Panc1 (cell line): ENCODE measurements around the gene MACROD2.

Experiments
- TF ChIP-seq, protein P1 (sequence below): fragments of 450-650 bp; IDR thresholded peaks from 2 replicates; pipeline ENCODE4 v1.5.1; 2017; ENCODE audit warnings: mild to moderate bottlenecking
- TF ChIP-seq, protein P2 (sequence below), 2 experiments: IDR thresholded peaks; 2 replicates each; pipeline ENCODE4 v1.6.1; 2011 to 2012; ENCODE audit warnings: low read depth in 2 of 2, control low read depth in 1 of 2, low read length in 1 of 2, mild to moderate bottlenecking in 1 of 2, moderate library complexity in 1 of 2; ENCODE audit not compliant: insufficient read depth in 1 of 2

DNA sequence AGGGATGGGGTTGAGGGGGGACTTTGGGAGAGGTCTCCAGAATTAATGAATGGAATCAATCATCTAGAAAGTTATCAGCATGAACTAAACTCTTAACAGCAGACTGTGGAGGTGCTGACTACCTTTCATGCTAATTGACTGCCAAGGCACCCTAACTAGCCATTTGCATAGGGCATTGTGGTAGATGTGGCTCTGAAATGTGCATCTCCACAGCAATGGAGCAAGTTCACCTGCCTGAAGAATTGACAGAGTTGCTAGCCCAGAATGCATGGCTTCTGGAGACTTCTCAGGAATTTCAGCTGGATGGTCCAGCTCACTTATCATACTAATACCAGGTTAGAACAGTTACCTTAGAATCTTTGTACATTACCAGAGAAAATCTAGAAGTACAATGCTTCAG lies 1832.3 kb downstream of the MACROD2 start:
- TF ChIP-seq, protein P1, sequence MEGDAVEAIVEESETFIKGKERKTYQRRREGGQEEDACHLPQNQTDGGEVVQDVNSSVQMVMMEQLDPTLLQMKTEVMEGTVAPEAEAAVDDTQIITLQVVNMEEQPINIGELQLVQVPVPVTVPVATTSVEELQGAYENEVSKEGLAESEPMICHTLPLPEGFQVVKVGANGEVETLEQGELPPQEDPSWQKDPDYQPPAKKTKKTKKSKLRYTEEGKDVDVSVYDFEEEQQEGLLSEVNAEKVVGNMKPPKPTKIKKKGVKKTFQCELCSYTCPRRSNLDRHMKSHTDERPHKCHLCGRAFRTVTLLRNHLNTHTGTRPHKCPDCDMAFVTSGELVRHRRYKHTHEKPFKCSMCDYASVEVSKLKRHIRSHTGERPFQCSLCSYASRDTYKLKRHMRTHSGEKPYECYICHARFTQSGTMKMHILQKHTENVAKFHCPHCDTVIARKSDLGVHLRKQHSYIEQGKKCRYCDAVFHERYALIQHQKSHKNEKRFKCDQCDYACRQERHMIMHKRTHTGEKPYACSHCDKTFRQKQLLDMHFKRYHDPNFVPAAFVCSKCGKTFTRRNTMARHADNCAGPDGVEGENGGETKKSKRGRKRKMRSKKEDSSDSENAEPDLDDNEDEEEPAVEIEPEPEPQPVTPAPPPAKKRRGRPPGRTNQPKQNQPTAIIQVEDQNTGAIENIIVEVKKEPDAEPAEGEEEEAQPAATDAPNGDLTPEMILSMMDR = no peak
- TF ChIP-seq, protein P2, sequence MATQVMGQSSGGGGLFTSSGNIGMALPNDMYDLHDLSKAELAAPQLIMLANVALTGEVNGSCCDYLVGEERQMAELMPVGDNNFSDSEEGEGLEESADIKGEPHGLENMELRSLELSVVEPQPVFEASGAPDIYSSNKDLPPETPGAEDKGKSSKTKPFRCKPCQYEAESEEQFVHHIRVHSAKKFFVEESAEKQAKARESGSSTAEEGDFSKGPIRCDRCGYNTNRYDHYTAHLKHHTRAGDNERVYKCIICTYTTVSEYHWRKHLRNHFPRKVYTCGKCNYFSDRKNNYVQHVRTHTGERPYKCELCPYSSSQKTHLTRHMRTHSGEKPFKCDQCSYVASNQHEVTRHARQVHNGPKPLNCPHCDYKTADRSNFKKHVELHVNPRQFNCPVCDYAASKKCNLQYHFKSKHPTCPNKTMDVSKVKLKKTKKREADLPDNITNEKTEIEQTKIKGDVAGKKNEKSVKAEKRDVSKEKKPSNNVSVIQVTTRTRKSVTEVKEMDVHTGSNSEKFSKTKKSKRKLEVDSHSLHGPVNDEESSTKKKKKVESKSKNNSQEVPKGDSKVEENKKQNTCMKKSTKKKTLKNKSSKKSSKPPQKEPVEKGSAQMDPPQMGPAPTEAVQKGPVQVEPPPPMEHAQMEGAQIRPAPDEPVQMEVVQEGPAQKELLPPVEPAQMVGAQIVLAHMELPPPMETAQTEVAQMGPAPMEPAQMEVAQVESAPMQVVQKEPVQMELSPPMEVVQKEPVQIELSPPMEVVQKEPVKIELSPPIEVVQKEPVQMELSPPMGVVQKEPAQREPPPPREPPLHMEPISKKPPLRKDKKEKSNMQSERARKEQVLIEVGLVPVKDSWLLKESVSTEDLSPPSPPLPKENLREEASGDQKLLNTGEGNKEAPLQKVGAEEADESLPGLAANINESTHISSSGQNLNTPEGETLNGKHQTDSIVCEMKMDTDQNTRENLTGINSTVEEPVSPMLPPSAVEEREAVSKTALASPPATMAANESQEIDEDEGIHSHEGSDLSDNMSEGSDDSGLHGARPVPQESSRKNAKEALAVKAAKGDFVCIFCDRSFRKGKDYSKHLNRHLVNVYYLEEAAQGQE (IDR thresholded peaks at IDR 0.05; ENCODE audit: insufficient read depth in 1 of 2, low read depth in 2 of 2, low read length in 1 of 2) = no peak
